CD4-positive, alpha-beta T cell treated with Interleukin-12 subunit alpha and Interleukin-12 subunit beta, for 1 hour (primary cell): ENCODE measurements around the gene TOM1.
"Not testable (repeated sequence)": the region's sequence is repeated elsewhere in the genome, so short reads cannot be mapped to it uniquely, and the experiment has no call there.

Source experiments
- DNase-seq: peaks from one replicate; pipeline ENCODE4 v3.0.0-alpha.2; 2020

TOM1 gene

GRCh38 chr22:35348026-35348590 is 48.4 kb downstream of the TOM1 start:
- DNase-seq, result no peak

GRCh38 chr22:35348703-35349102 is 49.0 kb downstream of the TOM1 start:
- DNase-seq, result no peak

- DNase-seq, result no peak
Measured at GRCh38 chr22:35349368-35349703, 49.6 kb downstream of the TOM1 start.

DNA sequence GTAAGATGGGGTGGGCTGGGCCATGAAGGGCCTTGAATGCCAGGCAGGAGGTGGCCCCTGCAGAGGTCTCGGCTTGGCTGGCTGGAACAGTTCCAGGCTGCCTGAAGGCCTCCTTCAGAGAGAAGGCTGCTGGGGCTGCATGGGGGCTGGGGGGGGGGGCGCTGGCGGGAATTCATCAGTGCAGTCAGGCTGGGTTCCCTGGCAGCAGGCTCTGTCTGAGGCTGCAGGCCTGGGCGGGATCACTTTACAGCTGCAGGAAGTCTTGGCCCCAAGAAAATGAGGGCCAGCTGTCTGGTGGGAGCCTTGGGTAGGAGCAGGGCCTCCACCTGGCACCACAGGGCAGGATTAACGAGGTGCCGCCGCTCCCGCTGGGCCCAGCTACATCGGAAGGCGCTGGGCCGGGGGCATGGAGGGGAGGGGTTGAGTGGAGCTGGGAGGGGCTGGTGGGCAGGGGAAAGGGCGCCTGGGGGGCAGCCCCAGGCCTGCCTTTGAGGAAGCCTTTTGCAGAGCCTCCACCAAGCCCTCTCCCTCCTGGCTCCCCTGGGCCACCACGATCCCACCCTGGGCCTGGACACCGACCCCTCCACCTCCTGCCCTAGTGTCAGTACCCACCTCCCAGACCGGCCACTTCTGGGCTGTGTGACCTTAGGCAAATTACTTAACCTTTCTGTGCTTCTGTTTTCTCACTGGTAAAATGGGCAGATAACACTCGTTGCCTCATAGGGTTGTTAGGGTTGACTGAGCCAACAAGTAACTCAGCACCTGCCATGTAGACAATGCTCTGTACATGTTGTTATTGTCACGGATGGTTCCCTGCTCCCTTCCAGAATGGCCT is 50.2 kb downstream of the TOM1 start:
- no peak for DNase-seq

GRCh38 chr22:35350539-35351503 is 51.1 kb downstream of the TOM1 start:
- peak; percentile 90 for DNase-seq

- DNase-seq, result peak; percentile 45
Measured at GRCh38 chr22:35352214-35353111, 52.8 kb downstream of the TOM1 start.

GRCh38 chr22:35353318-35353717 is 53.6 kb downstream of the TOM1 start:
- no peak for DNase-seq

GRCh38 chr22:35354068-35354467 is 54.4 kb downstream of the TOM1 start:
- DNase-seq, result no peak

- no peak for DNase-seq
Measured at GRCh38 chr22:35357883-35358621, 58.4 kb downstream of the TOM1 start.

DNA sequence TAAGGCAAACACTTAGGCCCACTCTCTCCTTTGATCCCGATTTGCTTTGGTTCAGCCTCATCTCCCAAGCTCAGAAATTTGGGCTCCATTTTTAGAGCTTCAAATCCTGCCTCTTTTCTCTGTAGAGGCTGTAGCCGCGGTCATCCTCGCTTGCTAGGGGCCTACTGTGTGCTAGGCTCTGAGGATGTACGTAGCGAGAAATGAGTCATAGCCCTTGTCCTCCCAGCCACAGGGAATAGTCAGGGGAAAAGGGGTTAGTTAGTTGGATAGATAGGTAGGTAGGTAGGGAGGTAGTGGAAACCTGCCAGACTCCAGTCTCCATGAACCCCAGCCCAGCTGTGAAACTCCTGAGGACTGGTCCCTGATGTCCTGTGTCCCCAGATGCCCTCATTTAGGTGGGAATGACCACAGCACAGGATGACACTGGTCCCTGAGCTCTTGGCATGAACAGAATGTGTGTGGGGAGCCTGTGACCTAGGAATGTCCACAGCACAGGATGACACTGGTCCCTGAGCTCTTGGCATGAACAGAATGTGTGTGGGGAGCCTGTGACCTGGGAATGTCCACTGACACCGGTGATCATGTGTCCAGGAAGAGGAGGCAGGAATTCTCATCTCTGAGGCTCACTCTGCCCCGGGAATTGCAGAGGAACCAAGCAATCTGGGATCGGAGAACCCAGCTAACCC is 59.8 kb downstream of the TOM1 start:
- DNase-seq, result no peak

DNA sequence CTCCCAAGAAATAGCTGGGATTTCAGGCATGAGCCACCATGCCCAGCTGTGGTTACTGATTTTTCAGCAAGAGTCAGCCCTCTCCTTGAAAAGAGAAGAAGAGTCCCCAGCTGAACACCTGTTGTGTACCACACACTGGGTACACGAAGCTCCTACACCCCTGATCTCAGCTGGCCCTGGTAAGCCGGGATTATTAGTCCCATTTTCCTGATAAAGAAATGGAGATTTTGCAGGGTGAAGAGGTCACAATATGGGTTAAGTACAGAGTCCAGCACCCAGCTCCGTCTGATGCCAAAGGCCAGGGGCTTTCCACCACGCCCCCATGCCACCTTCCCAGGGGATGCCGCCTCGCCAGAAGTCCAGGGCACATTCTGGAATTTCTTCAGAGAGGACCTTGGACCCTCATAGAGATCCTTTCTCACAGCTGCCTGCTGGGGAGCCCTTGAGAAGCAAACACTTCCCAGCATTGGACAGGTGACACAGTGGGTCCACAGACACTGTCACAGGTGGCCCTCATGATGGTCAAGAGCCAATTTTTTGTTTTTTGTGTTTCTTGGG is 61.4 kb downstream of the TOM1 start:
- DNase-seq, result no peak

GRCh38 chr22:35363566-35364086 is 63.9 kb downstream of the TOM1 start:
- no peak for DNase-seq

GRCh38 chr22:35364230-35364629 is 64.5 kb downstream of the TOM1 start:
- DNase-seq, result not testable (repeated sequence)

GRCh38 chr22:35367331-35367886 is 67.7 kb downstream of the TOM1 start:
- no peak for DNase-seq

- DNase-seq, result no peak
Measured at GRCh38 chr22:35368386-35368785, 68.7 kb downstream of the TOM1 start.

GRCh38 chr22:35369996-35370395 is 70.3 kb downstream of the TOM1 start:
- DNase-seq, result no peak

- DNase-seq, result no peak
Measured at GRCh38 chr22:35373781-35374180, 74.1 kb downstream of the TOM1 start.

DNA sequence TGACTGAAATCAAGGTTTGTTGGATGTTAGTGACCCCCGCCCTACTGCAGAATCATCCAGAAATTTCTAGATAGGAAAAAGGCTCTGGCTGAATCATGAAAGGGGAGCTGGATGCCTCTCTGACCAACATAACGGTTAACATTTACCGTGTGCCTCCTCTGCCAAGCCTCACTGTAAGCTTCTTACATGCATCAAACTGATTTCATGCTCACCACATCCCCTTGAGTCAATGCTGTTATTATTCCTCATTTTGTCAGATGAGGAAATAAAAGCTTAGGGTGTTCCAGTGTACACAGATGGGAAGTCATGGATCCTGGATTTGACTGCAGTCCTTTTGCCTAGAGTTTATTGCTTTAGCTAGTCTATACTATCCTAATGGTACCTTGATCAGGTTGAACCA is 75.3 kb downstream of the TOM1 start:
- no peak for DNase-seq

- DNase-seq, result no peak
Measured at GRCh38 chr22:35375526-35375925, 75.8 kb downstream of the TOM1 start.
